CD4-positive, CD25-positive, alpha-beta regulatory T cell (primary cell): ENCODE measurements around the gene UBAP2. TPM values are rescaled to one million over a fixed set of nuclear protein-coding genes. Genes with fewer than 3 reads are reported as not detected.
A peak's percentile ranks its signal among the peaks of the same experiment; 100 is the strongest.
"Not testable (repeated sequence)": the region's sequence is repeated elsewhere in the genome, so short reads cannot be mapped to it uniquely, and the experiment has no call there.

ENCODE experiments used
- ATAC-seq, 2 donors: fragments of 150-1000 bp; cut with Tn5 transposase; one replicate each; pipeline ENCODE4 v1.10.0; 2021; ENCODE audit warnings: low read depth in 2 of 2, moderate number of reproducible peaks in 2 of 2, moderate library complexity in 1 of 2
- DNase-seq, 3 donors: peaks; one replicate each; pipeline versions ENCODE4 v3.0.0 to v3.0.0-alpha.2; 2012 to 2022; ENCODE audit warnings: mixed read lengths in 1 of 3
- H3K27ac ChIP-seq: one replicate; pipeline ENCODE4 v1.7.0; 2013; ENCODE audit warnings: mild to moderate bottlenecking, low read length; ENCODE audit not compliant: insufficient read depth, poor library complexity, severe bottlenecking
- H3K27me3 ChIP-seq: one replicate; pipeline ENCODE4 v1.7.0; 2013; ENCODE audit warnings: low read length; ENCODE audit not compliant: control insufficient read depth, insufficient read depth
- H3K36me3 ChIP-seq: one replicate; pipeline ENCODE4 v1.7.0; 2013; ENCODE audit warnings: mild to moderate bottlenecking, low read length, moderate library complexity; ENCODE audit not compliant: control insufficient read depth, insufficient read depth
- H3K4me1 ChIP-seq: 2 replicates; pipeline ENCODE4 v1.7.0; 2013; ENCODE audit warnings: mild to moderate bottlenecking, low read length; ENCODE audit not compliant: insufficient read depth, control insufficient read depth, poor library complexity, severe bottlenecking
- H3K4me3 ChIP-seq: one replicate; pipeline ENCODE4 v1.7.0; 2013; ENCODE audit warnings: low read depth, mild to moderate bottlenecking, low read length, moderate library complexity
- H3K9me3 ChIP-seq, 2 experiments: 1 replicate in 1 of 2; 2 replicates in 1 of 2; pipeline ENCODE4 v1.7.0; 2013; ENCODE audit warnings: low read length in 2 of 2, mild to moderate bottlenecking in 1 of 2, moderate library complexity in 1 of 2; ENCODE audit not compliant: control insufficient read depth in 2 of 2
- H3K27ac Mint-ChIP-seq, 3 donors: one replicate each; pipeline ENCODE4 v1.8.0; 2020 to 2022; ENCODE audit warnings: mild to moderate bottlenecking in 3 of 3, mixed read lengths in 3 of 3, moderate library complexity in 2 of 3
- H3K27me3 Mint-ChIP-seq: one replicate; pipeline ENCODE4 v1.8.0; 2022; ENCODE audit warnings: mild to moderate bottlenecking, mixed read lengths
- H3K36me3 Mint-ChIP-seq: one replicate; pipeline ENCODE4 v1.8.0; 2020; ENCODE audit warnings: mixed read lengths
- H3K4me1 Mint-ChIP-seq, 4 donors: one replicate each; pipeline ENCODE4 v1.8.0; 2020 to 2022; ENCODE audit warnings: mixed read lengths in 4 of 4, mild to moderate bottlenecking in 1 of 4
- H3K4me3 Mint-ChIP-seq, 4 donors: one replicate each; pipeline ENCODE4 v1.8.0; 2020 to 2022; ENCODE audit warnings: mild to moderate bottlenecking in 4 of 4, mixed read lengths in 4 of 4, moderate library complexity in 3 of 4
- H3K9me3 Mint-ChIP-seq, 7 donors: one replicate each; pipeline ENCODE4 v1.8.0; 2020 to 2022; ENCODE audit warnings: mixed read lengths in 7 of 7, mild to moderate bottlenecking in 3 of 7, moderate library complexity in 2 of 7
- polyA plus RNA-seq, 4 donors: library from polyadenylated mRNA; unstranded; fragments of 300-500 nt; fragmentation: Illumina TruSeq; gene quantifications; one replicate each; pipeline ENCODE4 v1.2.3, GENCODE V29; 2021
- total RNA-seq: library from RNA; stranded (reverse); gene quantifications from one replicate; pipeline ENCODE4 v1.2.3, GENCODE V29; 2022

Gene UBAP2
- total and polyA plus RNA-seq, 5 donors from 2014 or later = 6.6 to 38.9 (median 9.4) TPM

DNA sequence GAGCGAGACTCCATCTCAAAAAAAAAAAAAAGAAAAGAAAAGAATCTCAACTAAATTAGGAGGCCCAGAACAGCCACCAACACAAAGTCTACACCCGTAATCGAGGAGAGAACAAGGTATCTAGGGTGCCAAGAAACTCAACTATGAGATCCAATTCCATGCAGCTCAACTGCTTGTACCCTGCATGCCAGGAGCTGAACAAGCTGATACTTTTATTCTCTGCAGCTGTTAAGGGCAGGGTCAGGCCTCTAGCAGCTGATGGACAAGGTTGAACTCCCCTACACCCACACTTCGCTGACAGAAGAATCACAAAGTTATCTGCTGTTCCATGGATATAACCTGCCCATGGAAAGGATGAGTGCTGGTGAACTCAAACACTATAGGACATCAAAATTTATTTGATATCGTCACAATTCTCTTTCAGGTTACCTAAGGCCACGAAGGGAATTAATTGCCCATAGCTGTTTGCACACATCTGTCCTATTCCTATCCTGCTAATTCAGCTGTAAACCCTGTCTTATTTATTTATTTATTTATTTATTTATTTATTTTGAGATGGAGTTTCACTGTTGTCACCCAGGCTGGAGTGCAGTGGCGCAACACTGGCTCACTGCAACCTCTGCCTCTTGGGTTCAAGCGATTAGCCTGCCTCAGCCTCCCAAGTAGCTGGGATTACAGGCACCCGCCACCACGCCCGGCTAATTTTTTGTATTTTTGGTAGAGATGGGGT is 20.7 kb downstream of the UBAP2 start:
- H3K27me3 ChIP-seq = no peaks in the 10 kb centered on the region
- no peaks in the 10 kb centered on the region for H3K4me1 ChIP-seq
- Mint-ChIP-seq H3K4me3 (no peak overlapping the region), H3K4me1 (peaks cover 17 to 34% (median 22%) of the 10 kb centered on the region in 4 donors), H3K9me3 (no peaks in the 10 kb centered on the region), H3K27me3 (no peaks in the 10 kb centered on the region), H3K27ac (peak overlapping the region in 1 of 3 donors; percentile 26), H3K36me3 (peaks cover 14% of the 10 kb centered on the region)
- H3K9me3 ChIP-seq = no peaks in the 10 kb centered on the region
- DNase-seq (no peak), ATAC-seq (no peak)
- H3K36me3 ChIP-seq = peaks cover 5% of the 10 kb centered on the region
- H3K27ac ChIP-seq = no peak overlapping the region
- no peak overlapping the region for H3K4me3 ChIP-seq

DNA sequence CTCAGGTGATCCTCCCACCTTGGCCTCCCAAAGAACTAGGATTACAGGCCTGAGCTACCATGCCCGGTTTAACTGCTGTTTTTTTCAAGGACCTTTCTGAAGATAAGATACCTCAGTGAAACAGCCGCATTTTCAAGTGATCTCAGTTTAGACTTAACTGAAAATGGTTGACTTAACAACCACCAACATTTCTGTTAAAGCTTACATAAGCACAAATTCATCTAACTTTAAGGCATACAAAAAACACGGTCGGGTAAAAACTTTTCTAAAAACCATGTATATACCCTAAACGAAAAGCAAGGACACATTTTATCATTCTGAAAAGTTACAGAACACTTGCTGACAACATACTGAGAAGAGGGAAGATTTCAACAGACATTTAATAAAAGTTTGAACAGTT is 22.9 kb downstream of the UBAP2 start:
- ATAC-seq (no peak), DNase-seq (no peak)
- no peaks in the 10 kb centered on the region for H3K9me3 Mint-ChIP-seq
- peaks cover 13 to 30% (median 22%) of the 10 kb centered on the region in 4 donors for H3K4me1 Mint-ChIP-seq
- Histone ChIP-seq H3K27me3 (no peaks in the 10 kb centered on the region), H3K9me3 (no peaks in the 10 kb centered on the region), H3K4me3 (no peak overlapping the region), H3K27ac (no peak overlapping the region), H3K36me3 (peaks cover 5% of the 10 kb centered on the region), H3K4me1 (no peaks in the 10 kb centered on the region)
- peaks cover 3% of the 10 kb centered on the region for H3K36me3 Mint-ChIP-seq
- no peaks in the 10 kb centered on the region for H3K27me3 Mint-ChIP-seq
- no peak overlapping the region for H3K4me3 Mint-ChIP-seq
- peak overlapping the region in 2 of 3 donors; percentile 27 to 45 for H3K27ac Mint-ChIP-seq

DNA sequence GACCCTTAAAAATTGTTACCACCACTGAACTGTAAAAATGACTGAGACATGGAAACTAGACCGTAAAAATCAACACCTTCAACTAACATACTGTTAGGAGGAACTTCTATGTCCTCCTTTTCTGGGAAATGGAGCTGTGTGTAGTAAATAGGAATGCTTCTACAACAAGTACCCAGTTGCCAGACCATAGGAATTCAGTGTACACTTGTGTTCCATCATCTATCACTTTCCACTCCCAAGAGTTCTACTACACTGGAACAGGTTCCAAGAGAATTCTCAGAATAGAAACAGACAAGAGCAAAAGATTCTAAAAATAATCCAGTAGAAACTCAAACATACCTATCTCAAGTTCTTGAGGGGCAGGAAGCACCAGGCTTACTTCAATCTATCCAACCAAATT is 23.6 kb downstream of the UBAP2 start:
- Mint-ChIP-seq H3K27ac (peak overlapping the region in 2 of 3 donors; percentile 27 to 55), H3K36me3 (peaks cover 3% of the 10 kb centered on the region), H3K4me3 (no peak overlapping the region), H3K27me3 (no peaks in the 10 kb centered on the region), H3K4me1 (peaks cover 13 to 30% (median 22%) of the 10 kb centered on the region in 4 donors), H3K9me3 (no peaks in the 10 kb centered on the region)
- Histone ChIP-seq H3K36me3 (peaks cover 5% of the 10 kb centered on the region), H3K9me3 (no peaks in the 10 kb centered on the region), H3K4me1 (no peaks in the 10 kb centered on the region), H3K27ac (no peak overlapping the region), H3K27me3 (no peaks in the 10 kb centered on the region), H3K4me3 (no peak overlapping the region)
- DNase-seq (no peak), ATAC-seq (no peak)

DNA sequence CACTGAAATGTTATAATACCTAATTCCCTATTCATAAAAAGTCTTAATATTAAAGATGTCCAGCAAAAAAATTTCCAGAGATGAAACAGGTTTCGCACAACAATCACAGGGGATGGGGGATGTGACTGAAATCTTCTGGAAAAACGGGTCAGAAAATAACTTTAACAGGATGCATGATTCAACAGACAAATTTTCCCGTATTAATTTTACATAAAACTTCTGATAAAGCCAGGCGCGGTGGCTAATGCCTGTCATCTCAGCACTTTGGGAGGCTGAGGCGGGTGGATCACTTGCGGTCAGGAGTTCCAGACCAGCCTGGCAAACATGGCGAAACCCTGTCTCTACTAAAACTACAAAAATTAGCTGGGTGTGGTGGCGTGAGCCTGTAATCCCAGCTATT is 24.2 kb downstream of the UBAP2 start:
- not testable (repeated sequence) for H3K27ac ChIP-seq, H3K4me3 Mint-ChIP-seq, H3K4me1 ChIP-seq, H3K36me3 Mint-ChIP-seq, H3K9me3 Mint-ChIP-seq, H3K36me3 ChIP-seq, H3K27ac Mint-ChIP-seq, DNase-seq, H3K27me3 ChIP-seq, H3K9me3 ChIP-seq, H3K27me3 Mint-ChIP-seq, ATAC-seq, H3K4me3 ChIP-seq
- peaks cover 13 to 30% (median 22%) of the 10 kb centered on the region in 4 donors for H3K4me1 Mint-ChIP-seq

DNA sequence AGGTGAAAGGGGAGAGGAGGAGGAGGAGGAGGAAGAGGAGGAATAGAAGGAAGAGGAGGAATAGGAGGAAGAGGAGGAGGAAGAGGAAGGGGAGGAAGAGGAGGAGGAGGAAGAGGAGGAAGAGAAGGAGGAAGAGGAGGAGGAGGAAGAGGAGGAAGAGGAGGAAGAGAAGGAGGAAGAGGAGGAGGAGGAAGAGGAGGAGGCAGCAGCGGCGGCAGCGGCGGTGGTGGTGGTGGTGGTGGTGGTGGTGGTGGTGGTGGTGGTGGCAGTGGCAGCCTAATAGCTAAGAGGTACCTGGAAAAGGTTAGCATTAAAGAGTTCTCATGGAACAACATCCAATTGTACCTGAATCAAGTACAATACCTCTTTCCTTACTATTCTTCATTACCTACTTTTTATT is 32.5 kb downstream of the UBAP2 start:
- no peaks in the 10 kb centered on the region for H3K9me3 Mint-ChIP-seq
- ATAC-seq (no peak), DNase-seq (no peak)
- peaks cover 0 to 5% (median 3%) of the 10 kb centered on the region in 4 donors for H3K4me1 Mint-ChIP-seq
- H3K4me3 Mint-ChIP-seq = no peak overlapping the region
- Histone ChIP-seq H3K27ac (no peak overlapping the region), H3K36me3 (peaks cover 2% of the 10 kb centered on the region), H3K27me3 (no peaks in the 10 kb centered on the region), H3K4me1 (no peaks in the 10 kb centered on the region), H3K9me3 (no peaks in the 10 kb centered on the region), H3K4me3 (no peak overlapping the region)
- peak overlapping the region in 1 of 3 donors; percentile 59 for H3K27ac Mint-ChIP-seq
- peaks cover 4% of the 10 kb centered on the region for H3K36me3 Mint-ChIP-seq
- no peaks in the 10 kb centered on the region for H3K27me3 Mint-ChIP-seq

DNA sequence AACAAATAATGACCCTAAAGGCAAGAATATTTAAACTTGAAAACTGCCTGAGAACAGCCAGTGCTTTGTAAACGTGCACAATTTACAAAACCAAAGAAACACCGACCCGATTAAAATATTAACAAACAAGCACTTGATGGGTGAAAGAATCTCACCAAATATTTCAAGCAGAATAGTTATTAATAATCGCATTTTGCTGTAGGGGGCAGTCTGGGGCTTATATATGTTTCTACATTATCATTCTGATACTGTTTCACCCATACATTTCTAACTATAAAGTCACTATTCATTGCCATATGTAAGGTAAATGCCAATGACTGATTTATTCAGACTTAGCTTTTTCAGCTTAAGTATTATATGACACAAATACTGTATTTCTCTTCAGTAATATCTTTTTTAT is 37.7 kb downstream of the UBAP2 start:
- no peaks in the 10 kb centered on the region for H3K4me1 ChIP-seq
- ATAC-seq = no peak
- Mint-ChIP-seq H3K4me1 (peaks cover 0 to 5% (median 0%) of the 10 kb centered on the region in 4 donors), H3K27me3 (no peaks in the 10 kb centered on the region), H3K9me3 (no peaks in the 10 kb centered on the region), H3K36me3 (peaks cover 7% of the 10 kb centered on the region), H3K27ac (no peak overlapping the region), H3K4me3 (no peak overlapping the region)
- no peak overlapping the region for H3K27ac ChIP-seq
- no peak overlapping the region for H3K4me3 ChIP-seq
- H3K27me3 ChIP-seq = no peaks in the 10 kb centered on the region
- H3K36me3 ChIP-seq = peaks cover 9% of the 10 kb centered on the region
- no peaks in the 10 kb centered on the region for H3K9me3 ChIP-seq
- peak in 2 of 3 donors; percentile 41 to 44 for DNase-seq

DNA sequence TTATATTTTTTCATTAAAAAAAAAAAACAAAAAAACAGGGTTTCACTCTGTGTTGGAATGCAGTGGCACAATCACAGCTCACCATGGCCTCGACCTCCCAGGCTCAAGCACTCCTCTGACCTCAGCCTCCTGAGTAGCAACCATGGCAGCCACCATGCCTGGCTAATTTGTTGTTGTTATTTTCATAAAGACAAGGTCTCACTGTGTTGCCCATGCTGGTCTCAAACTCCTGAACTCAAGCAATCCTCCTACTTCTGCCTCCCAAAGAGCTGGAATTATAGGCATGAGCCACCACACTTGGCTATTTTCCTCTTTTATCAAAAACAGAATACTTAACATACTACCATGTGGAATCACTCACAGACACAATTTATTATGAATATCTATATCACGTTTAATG is 46.7 kb downstream of the UBAP2 start:
- Histone ChIP-seq H3K27ac (no peak overlapping the region), H3K4me3 (no peak overlapping the region), H3K27me3 (no peaks in the 10 kb centered on the region), H3K9me3 (no peaks in the 10 kb centered on the region), H3K4me1 (no peaks in the 10 kb centered on the region), H3K36me3 (peaks cover 13% of the 10 kb centered on the region)
- Mint-ChIP-seq H3K4me3 (no peak overlapping the region), H3K9me3 (no peaks in the 10 kb centered on the region), H3K4me1 (peaks cover 0 to 6% (median 0%) of the 10 kb centered on the region in 4 donors), H3K36me3 (peaks cover 13% of the 10 kb centered on the region), H3K27ac (peak overlapping the region in 1 of 3 donors; percentile 3), H3K27me3 (no peaks in the 10 kb centered on the region)
- DNase-seq (no peak), ATAC-seq (no peak)

DNA sequence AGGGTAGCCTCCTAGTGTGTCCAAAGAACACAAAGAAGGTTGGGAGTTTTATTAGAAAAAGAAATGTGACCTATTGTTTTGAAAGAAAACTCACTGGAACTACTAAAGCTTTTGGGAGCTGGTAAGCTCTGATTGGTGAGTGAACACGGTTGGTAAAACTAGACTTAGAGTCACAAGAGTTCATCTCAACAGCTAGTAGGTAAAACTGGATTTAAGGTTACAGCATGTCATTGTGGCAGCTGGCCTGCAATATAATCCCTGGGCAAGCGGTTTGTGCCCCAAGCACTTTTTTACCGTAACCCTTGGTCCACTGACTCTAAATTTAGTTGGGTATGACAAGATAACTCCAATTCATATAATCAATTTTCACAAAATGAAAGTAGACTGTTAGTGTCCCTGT is 47.4 kb downstream of the UBAP2 start:
- Mint-ChIP-seq H3K4me1 (peaks cover 0 to 6% (median 1%) of the 10 kb centered on the region in 4 donors), H3K27ac (peak overlapping the region in 1 of 3 donors; percentile 3), H3K9me3 (no peaks in the 10 kb centered on the region), H3K36me3 (peaks cover 18% of the 10 kb centered on the region), H3K27me3 (no peaks in the 10 kb centered on the region), H3K4me3 (no peak overlapping the region)
- ATAC-seq (no peak), DNase-seq (no peak)
- Histone ChIP-seq H3K27ac (no peak overlapping the region), H3K4me3 (no peak overlapping the region), H3K9me3 (no peaks in the 10 kb centered on the region), H3K27me3 (no peaks in the 10 kb centered on the region), H3K4me1 (no peaks in the 10 kb centered on the region), H3K36me3 (peaks cover 17% of the 10 kb centered on the region)
